Activated CD8-positive, alpha-beta memory T cell treated with anti-CD3 and anti-CD28 coated beads, Interleukin-2, amount 50 U/mL, for 24 hours (primary cell): ENCODE results near the gene ZNF195.
"Not testable (repeated sequence)": the region's sequence is repeated elsewhere in the genome, so short reads cannot be mapped to it uniquely, and the experiment has no call there.

ENCODE experiments used
- DNase-seq: peaks from one replicate; pipeline ENCODE4 v3.0.0-alpha.2; 2020; ENCODE audit errors: extremely low read depth

The ZNF195 gene

GRCh38 chr11:3378426-3379423, at the start of gene ZNF195:
TSS of gene ZNF195 (minus strand) at chr11:3379146. CDS start at chr11:3379040, 106 bp downstream.
- DNase-seq, result peak; percentile 95

GRCh38 chr11:3428076-3428475, 49.1 kb upstream of the ZNF195 start:
- not testable (repeated sequence) for DNase-seq

GRCh38 chr11:3426541-3426940, 47.6 kb upstream of the ZNF195 start:
- DNase-seq, result not testable (repeated sequence)

DNA sequence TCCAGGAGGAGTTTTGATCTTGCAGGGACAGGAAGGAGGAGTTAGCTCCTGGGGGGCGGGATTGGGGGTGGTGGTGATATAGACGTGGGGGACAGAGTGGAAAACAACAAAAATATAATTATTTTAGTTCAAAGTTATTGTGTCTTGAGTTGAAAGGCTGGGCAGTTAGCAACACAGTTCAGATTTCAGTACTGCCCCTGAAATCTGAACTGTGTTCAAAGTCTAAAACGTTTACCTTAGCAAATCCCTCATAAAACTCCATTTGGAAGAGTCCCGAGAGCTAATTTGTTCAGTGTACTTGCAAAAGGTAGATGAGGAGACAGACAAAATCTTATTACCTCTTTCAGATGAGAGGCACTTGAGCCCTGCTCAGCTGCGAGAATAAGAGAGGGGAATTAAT, 45.0 kb upstream of the ZNF195 start:
- DNase-seq, result not testable (repeated sequence)

- not testable (repeated sequence) for DNase-seq
These were observed 44.3 kb upstream of the ZNF195 start for GRCh38 chr11:3423138-3423731.

DNA sequence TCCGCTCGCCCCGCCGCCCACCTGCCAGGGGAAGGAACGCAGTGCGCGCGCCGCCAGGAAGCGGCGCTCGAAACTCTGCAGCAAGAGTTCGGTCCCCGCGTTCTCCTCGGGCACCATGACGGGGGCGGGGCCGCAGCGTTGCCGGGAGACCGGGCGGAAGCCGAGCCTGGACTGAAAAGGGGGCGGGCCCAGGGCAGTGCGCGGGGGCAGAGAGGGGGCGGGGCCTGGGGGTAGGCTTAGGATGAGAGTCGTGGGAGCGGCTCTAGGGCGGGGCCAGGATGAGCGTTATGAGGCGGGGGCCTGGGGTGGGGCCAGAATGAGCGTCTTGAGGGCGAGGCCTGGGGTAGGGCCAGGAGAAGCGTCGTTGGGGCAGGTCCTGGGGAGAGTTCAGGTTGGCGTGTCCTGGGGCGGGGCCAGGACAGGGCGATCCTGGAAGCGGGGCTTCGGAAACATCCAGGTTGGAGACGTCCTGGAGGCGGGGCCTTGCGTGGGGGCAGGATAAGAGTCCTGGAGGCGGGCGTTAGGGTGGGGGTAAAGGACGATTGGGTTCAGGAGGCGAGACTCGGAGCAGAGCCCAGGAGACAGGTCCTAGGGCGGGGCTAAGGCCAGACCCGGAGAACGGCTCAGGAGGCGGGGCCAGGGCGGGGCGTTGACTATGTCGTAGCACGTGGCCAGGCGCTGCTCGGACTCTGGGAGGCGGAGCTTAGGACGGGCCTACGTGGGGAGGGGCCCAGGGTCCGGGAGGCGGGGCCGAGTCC, 43.6 kb upstream of the ZNF195 start:
- peak; percentile 92 for DNase-seq

- peak; percentile 4 for DNase-seq
These were observed 42.8 kb upstream of the ZNF195 start for GRCh38 chr11:3421608-3422379.

DNA sequence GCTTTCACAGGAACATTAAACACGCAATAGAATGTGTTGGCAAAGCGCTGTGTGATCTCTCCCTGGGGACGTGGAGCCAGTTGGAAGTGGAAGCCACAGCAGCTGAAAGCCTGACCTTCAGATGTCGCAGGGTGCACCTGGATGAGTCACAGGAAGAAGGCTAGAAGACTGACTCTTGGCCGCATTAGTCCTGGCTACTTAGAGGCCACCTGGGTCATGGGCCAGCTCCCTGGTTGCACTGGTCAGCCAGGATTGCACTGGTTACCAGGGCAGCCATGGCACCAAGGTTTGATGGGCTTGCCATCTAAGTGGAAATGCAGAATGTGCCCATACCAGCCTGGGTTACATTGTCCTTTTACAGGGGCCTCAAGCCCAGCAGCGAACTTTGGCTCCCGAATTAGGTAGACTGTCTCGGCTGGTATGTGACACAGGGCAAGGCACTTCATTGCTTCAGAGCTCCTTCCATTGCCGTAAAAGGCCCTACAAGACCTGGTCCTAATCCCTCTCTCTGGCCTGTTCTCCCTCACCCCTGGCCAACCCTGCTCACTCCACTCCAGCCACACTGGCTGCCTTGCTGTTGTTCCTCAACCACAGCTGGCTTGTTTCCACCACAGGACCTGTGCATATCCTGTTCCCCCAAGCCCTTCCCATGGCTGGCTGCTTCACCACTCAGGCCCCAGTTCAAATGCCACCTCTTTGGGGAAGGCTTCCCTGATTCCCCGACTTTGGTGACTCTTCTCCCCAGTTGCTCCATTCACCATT, 41.5 kb upstream of the ZNF195 start:
- not testable (repeated sequence) for DNase-seq

- not testable (repeated sequence) for DNase-seq
These were observed 40.5 kb upstream of the ZNF195 start for GRCh38 chr11:3419496-3419895.

- peak; percentile 13 for DNase-seq
These were observed 38.1 kb upstream of the ZNF195 start for GRCh38 chr11:3417047-3417446.

DNA sequence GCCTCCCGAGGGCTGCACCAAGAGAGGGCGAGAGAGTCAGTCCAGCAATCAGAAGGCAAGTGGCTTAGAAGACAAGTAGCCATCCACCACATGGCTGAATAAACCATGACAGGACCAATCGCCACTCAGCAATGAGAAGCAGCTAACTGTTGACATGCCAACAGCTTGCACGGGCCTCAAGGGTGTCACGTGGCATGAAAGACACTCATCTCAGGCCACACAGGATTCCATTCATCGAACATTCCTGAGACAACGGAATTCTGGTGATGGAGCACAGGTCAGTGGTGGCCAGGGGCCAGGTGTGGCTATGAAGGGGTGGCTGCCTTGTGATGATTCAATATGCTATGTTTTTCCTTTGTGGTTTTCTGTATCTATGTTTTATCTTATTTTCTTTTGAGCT, 36.4 kb upstream of the ZNF195 start:
- DNase-seq, result not testable (repeated sequence)

DNA sequence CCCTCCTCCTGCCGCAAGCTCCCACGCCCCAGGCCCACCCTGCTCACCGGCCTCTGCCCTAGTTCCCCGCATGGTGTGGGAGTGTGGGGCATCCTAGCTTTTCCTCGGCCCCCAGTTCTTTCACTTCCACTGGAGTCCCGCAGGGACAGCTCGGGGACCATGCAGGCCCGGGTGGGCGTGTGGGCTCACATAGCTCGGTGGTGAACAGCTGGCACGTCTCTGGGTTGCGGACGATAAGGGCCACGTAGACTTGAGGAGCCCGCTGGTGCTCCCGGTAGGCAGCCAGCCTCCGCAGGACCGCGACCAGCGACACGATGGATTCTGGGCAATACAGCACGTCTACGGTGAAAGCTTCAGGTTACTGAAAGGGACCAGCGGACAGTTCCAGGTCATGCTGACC, 34.7 kb upstream of the ZNF195 start:
- DNase-seq, result not testable (repeated sequence)

- DNase-seq, result no peak
These were observed 33.9 kb upstream of the ZNF195 start for GRCh38 chr11:3412837-3413236.

- peak; percentile 35 for DNase-seq
These were observed 29.8 kb upstream of the ZNF195 start for GRCh38 chr11:3408722-3409121.

DNA sequence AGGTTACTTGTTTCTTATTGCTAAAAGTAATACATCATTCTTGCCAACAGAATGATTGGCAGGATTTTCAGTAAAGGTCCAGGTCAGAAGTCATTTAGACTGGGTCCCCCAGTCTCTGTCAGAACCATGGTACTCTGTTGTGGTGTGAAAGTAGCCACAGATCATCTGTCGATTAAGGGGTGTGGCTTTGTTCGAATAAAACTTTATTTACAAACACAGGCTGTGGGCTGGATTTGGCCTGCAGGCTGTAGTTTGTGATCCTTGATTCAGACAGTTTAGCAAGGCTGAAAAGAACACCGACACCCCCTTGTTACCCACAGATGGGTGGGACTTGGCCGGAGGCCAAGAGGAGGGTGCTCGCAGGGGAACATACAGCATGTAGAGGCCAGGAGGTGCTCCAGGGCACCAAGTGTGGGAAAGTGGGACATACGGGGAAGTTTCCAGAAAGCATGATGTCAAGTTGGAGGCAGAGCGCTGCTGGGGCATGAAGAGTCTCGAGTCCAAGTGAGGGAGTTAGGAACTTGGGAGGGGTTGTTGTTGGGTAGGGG, 29.2 kb upstream of the ZNF195 start:
- not testable (repeated sequence) for DNase-seq

DNA sequence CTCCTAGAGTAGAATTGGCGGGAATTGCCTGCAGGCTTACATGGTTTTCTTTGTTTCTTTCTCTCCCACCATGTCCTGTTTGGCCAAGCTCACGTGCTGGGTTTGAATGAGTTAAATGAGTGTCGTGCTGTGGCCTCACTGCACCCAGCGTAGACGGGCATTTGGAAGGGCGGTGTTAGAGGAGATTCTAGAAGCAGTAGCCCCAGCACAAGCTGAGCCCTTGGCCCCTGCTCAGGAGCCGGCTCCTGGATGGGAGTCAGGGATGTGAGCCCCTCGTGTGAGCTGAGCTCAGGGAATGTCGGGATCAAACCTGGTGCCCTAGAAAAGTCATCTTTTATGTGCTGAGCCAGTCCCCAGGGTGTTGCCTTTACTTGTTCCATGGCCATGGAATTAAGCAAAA, 28.0 kb upstream of the ZNF195 start:
- DNase-seq, result not testable (repeated sequence)

- not testable (repeated sequence) for DNase-seq
These were observed 27.4 kb upstream of the ZNF195 start for GRCh38 chr11:3406223-3406875.

GRCh38 chr11:3404076-3404925, 25.4 kb upstream of the ZNF195 start:
- not testable (repeated sequence) for DNase-seq

GRCh38 chr11:3402861-3403250, 23.9 kb upstream of the ZNF195 start:
- DNase-seq, result not testable (repeated sequence)
